SK-N-SH treated with all-trans-retinoic acid at 6 μM for 48 hours (cell line): ENCODE data around the gene ZNF764.
"Not testable (repeated sequence)": the region's sequence is repeated elsewhere in the genome, so short reads cannot be mapped to it uniquely, and the experiment has no call there.

Experiments
- ARNTL ChIP-seq: fragments of 450-650 bp; formaldehyde crosslinking; IDR thresholded peaks from 2 replicates; pipeline ENCODE4 v1.5.0; 2020; ENCODE audit warnings: low read depth, mild to moderate bottlenecking, moderate library complexity, borderline replicate concordance
- CREB5 ChIP-seq: fragments of 250-450 bp; sonication (Bioruptor Pico); IDR thresholded peaks from 2 replicates; pipeline ENCODE4 v1.5.1; 2020; ENCODE audit warnings: low read depth, mild to moderate bottlenecking, moderate library complexity
- CSRNP3 ChIP-seq: fragments of 250-450 bp; sonication (Bioruptor Pico); IDR thresholded peaks from 2 replicates; pipeline ENCODE4 v1.5.1; 2021; ENCODE audit warnings: mild to moderate bottlenecking, moderate library complexity
- ESRRG ChIP-seq: fragments of 250-450 bp; sonication (Bioruptor Pico); IDR thresholded peaks from 2 replicates; pipeline ENCODE4 v1.6.1; 2021; ENCODE audit warnings: mild to moderate bottlenecking
- GLIS3 ChIP-seq: fragments of 250-450 bp; sonication (Bioruptor Pico); IDR thresholded peaks from 2 replicates; pipeline ENCODE4 v1.5.0; 2020; ENCODE audit warnings: mild to moderate bottlenecking, moderate library complexity
- PATZ1 ChIP-seq: fragments of 250-450 bp; sonication (Bioruptor Pico); IDR thresholded peaks from 2 replicates; pipeline ENCODE4 v1.8.0; 2020; ENCODE audit warnings: mild to moderate bottlenecking, moderate library complexity, borderline replicate concordance
- PPARA ChIP-seq: fragments of 250-450 bp; sonication (Bioruptor Pico); IDR thresholded peaks from 2 replicates; pipeline ENCODE4 v1.5.0; 2020; ENCODE audit warnings: mild to moderate bottlenecking, borderline replicate concordance
- TCF4 ChIP-seq: fragments of 250-450 bp; sonication (Bioruptor Pico); IDR thresholded peaks from 2 replicates; pipeline ENCODE4 v1.8.0; 2021; ENCODE audit warnings: mild to moderate bottlenecking, moderate library complexity, borderline replicate concordance
- ZFP30 ChIP-seq: fragments of 450-650 bp; formaldehyde crosslinking; IDR thresholded peaks from 2 replicates; pipeline ENCODE4 v1.5.0; 2022; ENCODE audit warnings: mild to moderate bottlenecking, moderate library complexity
- ZNF70 ChIP-seq: fragments of 450-650 bp; formaldehyde crosslinking; IDR thresholded peaks from 2 replicates; pipeline ENCODE4 v1.5.0; 2020; ENCODE audit warnings: mild to moderate bottlenecking, moderate library complexity
- ZNF8 ChIP-seq: fragments of 450-650 bp; formaldehyde crosslinking; IDR thresholded peaks from 2 replicates; pipeline ENCODE4 v1.5.0; 2020; ENCODE audit warnings: mild to moderate bottlenecking, moderate library complexity

GRCh38 chr16:30522702-30523463, 35.3 kb downstream of the ZNF764 start:
- TF ChIP-seq ESRRG (CRISPR knock-in tag); ZNF70 (CRISPR knock-in tag); ARNTL (CRISPR knock-in tag); TCF4 (CRISPR knock-in tag); CREB5 (CRISPR knock-in tag); ZFP30 (CRISPR knock-in tag); GLIS3; PATZ1; ZNF8 (CRISPR knock-in tag); CSRNP3 (CRISPR knock-in tag); PPARA (CRISPR knock-in tag): not testable (repeated sequence)
